SKM-1 (cell line): ENCODE measurements around the gene CD226.

Experiments used
- DNase-seq: peaks from one replicate; lab custom pipeline; 2025; ENCODE audit not compliant: unreplicated experiment; lab: John Stamatoyannopoulos, UW

The CD226 gene

DNA sequence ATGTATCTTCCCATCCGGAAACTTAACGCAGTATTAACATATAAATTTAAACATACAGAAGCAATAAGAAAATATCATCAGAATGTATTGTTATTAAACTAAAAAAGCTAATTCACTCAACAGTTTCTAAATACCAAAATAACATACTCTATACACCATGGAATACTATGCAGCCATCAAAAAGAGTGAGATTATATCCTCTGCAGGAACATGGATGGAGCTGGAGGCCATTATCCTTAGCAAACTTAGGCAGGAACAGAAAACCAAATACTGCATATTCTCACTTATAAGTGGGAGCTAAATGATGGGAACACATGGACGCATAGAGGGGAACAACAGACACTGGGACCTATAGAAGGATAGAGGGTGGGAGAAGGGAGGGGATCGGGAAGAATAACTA is 127.1 kb downstream of the CD226 start:
- DNase-seq: no peak

- no peak for DNase-seq
Measured at GRCh38 chr18:69819460-69819859, 128.2 kb downstream of the CD226 start.

DNA sequence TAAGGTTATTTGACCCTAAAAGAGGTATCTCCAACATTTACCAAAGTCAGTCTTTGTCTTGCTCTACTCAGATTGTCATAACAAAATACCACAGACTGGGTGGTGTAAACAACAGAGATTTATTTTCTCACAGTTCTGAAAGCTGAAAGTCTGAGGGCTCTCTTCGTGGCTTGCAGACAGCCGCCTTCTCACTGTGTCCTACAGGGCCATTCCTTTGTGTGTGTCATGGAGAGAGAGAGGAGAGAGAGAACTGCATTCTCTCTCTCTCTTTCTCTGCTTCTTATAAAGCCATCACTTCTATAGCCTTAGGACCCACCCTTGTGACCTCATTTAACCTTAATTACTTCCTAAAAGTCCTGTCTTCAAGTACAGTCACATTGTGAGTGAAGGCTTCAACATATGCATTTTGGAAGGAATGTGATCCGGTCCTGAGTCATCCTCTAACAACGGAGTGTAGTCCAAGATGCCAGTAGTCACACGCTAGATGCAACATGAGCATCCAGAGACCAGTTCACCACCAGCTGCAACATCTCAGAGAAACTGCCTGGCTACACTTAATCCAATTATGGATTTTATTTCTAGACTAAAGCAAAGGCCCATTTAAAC is 130.2 kb downstream of the CD226 start:
- no peak for DNase-seq

GRCh38 chr18:69814861-69815385 is 132.8 kb downstream of the CD226 start:
- DNase-seq: no peak

DNA sequence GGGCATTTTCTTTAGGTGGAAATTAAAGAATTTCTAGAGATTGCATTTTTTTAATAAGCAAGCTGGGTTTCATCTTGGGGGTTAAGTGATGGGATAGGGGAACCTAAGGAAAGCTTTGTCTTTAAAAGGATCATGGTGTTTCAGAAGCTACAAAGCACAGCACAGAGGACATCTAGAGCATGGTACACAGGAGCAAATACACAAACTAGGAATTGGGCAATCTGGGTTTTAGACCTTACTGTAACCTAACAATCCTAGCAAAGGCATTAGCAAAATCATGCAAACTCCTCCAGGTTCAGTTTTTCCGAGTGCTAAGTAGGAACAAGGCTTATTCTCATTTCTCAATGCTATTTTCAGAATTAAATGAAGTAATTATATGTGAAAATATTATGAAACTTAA is 134.1 kb downstream of the CD226 start:
- no peak for DNase-seq

DNA sequence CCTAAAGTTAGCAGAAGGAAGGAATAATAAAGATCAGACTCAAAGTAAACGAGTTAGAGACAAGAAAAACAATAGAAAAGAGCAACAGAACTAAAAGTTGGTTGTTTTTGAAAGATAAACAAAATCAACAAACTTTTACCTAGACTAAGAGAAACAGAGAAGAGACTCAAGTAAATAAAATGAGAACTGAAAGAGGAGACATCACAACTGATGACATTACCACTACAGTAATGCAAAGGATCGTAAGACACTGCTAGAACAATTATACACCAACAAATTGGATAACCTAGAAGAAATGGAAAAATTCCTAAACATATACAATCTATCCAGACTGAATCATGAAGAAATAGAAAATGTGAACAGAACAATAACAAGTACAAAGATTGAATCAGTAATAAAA is 139.3 kb downstream of the CD226 start:
- no peak for DNase-seq

DNA sequence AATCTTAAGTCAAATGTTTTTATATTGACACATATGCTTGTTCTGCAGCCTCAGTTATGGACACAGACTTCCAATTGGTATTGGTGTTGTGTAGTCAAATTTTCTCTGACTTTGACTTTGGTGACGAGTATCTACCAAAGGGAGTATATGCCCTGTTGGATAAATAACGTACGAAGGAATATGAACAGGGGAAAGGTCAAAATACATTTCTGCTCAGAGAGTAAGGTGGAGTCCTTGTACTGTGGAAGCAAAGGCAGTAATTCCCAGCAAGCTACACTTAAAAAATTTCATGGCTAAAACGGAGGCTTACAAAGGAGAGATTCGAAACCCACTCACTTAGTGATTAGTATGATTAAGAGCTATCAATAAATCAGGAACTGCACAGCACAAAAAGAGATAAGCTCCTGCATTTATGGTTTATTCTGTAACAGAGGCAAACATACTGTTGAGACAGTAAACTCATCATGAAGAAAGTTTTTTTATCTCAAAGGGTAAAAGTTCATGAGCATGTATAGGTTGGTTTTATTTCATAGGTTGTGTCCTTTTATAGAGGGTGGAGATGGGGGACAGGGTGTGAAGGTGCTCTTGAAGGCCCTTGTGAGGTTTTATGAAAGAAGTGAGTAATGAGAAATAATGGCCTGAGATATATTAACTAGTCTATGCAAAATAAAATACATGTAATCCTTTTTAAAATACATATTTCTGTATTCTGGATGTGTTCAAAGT is 142.7 kb downstream of the CD226 start:
- DNase-seq: no peak
